ENCODE results near the gene SPSB1. TPM values are rescaled to one million over a fixed set of nuclear protein-coding genes. Genes with fewer than 3 reads are reported as not detected.

Gene SPSB1
- total RNA-seq, 4 donors from 2014 or later: 18.9 to 64.9 (median 41.8) TPM

DNA sequence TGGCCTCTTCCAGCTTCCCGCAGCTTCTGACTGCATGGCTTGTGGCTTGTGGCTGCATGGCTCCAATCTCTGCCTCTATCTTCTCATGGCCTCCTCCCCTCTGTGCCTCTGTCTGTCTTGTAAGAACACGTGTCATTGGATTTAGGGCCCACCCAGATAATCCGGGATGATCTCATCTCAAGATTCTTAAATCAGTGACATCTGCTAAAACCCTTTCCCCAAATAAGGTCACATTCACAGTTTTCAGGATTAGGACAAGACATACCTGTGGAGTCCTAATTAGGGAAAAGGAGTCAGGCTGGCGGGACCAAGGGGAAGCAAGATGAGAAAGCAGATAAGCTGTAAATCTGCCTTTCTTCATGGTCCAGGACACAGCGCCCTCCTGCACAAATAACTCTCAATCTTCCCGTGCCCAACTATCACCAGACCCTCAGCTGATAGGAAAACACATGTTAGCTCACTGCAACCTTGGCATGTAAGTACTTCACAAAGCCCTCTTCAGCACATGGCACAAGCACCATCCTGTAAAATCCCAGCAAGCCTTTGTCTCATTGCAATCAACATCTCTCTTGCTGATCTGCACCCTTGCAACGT lies 82.2 kb downstream of the SPSB1 start:
- Histone ChIP-seq H3K9me3 (no peaks in the 10 kb centered on the region), H3K4me3 (no peak overlapping the region), H3K36me3 (no peaks in the 10 kb centered on the region), H3K27me3 (no peaks in the 10 kb centered on the region), H3K27ac (peak overlapping the region in 2 of 4 donors; percentile 74 to 89), H3K4me1 (peaks cover 0 to 58% (median 26%) of the 10 kb centered on the region in 4 donors)
- TF ChIP-seq EP300 (IDR thresholded peaks at IDR 0.05) (no peak), POLR2A (IDR thresholded peaks at IDR 0.05) (no peak)
- TF ChIP-seq, protein P1, sequence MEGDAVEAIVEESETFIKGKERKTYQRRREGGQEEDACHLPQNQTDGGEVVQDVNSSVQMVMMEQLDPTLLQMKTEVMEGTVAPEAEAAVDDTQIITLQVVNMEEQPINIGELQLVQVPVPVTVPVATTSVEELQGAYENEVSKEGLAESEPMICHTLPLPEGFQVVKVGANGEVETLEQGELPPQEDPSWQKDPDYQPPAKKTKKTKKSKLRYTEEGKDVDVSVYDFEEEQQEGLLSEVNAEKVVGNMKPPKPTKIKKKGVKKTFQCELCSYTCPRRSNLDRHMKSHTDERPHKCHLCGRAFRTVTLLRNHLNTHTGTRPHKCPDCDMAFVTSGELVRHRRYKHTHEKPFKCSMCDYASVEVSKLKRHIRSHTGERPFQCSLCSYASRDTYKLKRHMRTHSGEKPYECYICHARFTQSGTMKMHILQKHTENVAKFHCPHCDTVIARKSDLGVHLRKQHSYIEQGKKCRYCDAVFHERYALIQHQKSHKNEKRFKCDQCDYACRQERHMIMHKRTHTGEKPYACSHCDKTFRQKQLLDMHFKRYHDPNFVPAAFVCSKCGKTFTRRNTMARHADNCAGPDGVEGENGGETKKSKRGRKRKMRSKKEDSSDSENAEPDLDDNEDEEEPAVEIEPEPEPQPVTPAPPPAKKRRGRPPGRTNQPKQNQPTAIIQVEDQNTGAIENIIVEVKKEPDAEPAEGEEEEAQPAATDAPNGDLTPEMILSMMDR (IDR thresholded peaks at IDR 0.05): no peak
- DNase-seq (ENCODE audit: low spot score in 2 of 2): no peak
- WGBS, 2 donors: 93% methylated on average over 7 of the region's 7 CpGs

DNA sequence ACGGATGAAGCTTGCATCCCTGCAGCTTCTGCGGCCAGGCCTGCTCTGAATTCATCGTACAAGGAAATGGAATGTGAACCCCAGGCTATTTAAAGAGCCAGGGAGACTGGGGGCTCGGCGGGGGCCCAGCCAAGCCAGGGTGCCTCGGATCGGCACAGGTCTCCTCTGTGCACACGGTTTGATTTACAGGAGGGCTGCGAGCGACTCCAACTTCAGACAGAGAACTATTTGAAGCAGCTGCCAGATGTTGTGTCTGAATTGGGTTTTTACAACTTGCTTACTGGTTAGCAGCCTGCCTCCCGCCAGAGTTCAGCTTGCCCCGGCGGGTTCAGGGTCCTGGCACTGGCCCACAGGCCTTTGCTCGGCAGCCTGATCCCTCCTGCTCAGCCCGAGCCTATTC lies 83.2 kb downstream of the SPSB1 start:
- no peaks in the 10 kb centered on the region for H3K27me3 ChIP-seq
- peaks cover 0 to 56% (median 25%) of the 10 kb centered on the region in 4 donors for H3K4me1 ChIP-seq
- TF ChIP-seq, protein P1 (IDR thresholded peaks at IDR 0.05): no peak
- TF ChIP-seq EP300 (IDR thresholded peaks at IDR 0.05) (peak in 1 of 2 donors; percentile 21), POLR2A (IDR thresholded peaks at IDR 0.05) (no peak)
- 24 to 27% methylated on average over 11 to 15 of the region's 15 CpGs for WGBS, 2 donors
- H3K9me3 ChIP-seq: no peaks in the 10 kb centered on the region
- H3K27ac ChIP-seq: peak overlapping the region; percentile 70 to 89 (median 75)
- DNase-seq (ENCODE audit: low spot score in 2 of 2): peak; percentile 41 to 43
- H3K4me3 ChIP-seq: no peak overlapping the region
- H3K36me3 ChIP-seq: no peaks in the 10 kb centered on the region

DNA sequence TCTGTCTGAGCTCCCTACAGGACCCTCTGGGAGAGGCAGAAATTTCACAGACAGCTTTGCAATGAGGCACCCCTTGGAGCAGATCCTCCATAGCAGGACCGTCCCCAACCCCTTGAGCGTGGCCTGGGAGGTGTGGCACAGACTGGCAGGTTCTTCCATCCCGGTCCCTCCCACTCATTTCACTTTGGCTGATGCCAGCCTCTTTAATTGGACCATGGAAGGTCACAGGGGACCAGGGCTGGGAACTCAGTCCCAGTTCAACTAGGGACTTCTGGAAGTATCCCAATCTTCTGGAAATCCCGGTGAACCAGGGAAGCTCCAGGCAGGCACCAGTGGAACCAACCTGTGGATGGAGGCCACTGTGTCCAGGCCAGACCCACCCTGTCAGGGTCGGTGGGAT lies 83.7 kb downstream of the SPSB1 start:
- TF ChIP-seq, protein P1 (IDR thresholded peaks at IDR 0.05): no peak
- TF ChIP-seq POLR2A (IDR thresholded peaks at IDR 0.05) (no peak), EP300 (IDR thresholded peaks at IDR 0.05) (no peak)
- Histone ChIP-seq H3K4me1 (peaks cover 0 to 51% (median 20%) of the 10 kb centered on the region in 4 donors), H3K9me3 (no peaks in the 10 kb centered on the region), H3K4me3 (no peak overlapping the region), H3K36me3 (no peaks in the 10 kb centered on the region), H3K27me3 (no peaks in the 10 kb centered on the region), H3K27ac (peak overlapping the region; percentile 70 to 89 (median 75))
- WGBS, 2 donors: 57 to 70% methylated on average over 5 of the region's 5 CpGs
- DNase-seq (ENCODE audit: low spot score in 2 of 2): no peak

DNA sequence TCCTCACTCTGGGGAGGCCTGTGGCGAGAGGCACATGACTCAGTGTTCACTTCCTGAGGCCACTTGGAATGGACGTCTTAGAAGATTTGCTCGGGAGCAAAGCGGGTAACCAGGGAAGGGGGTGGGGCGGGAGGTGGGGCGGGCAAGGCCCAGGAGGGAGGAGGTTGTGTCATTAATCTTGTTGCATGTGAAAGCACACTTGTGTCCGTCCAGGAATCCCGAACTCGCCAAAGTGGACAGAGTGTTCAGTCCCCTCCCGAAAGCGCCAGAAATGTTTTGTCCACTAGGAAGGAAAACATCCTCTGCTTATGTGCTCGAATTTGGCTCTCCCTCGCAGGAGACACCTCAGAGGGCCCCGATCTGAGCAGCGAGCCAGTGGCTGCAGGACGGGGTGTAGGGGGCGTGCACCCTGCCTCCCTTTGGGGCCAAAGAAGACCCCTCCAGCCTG lies 84.2 kb downstream of the SPSB1 start:
- 50 to 62% methylated on average over 17 of the region's 17 CpGs for WGBS, 2 donors
- H3K4me1 ChIP-seq: peaks cover 0 to 46% (median 18%) of the 10 kb centered on the region in 4 donors
- no peaks in the 10 kb centered on the region for H3K27me3 ChIP-seq
- TF ChIP-seq, protein P1 (IDR thresholded peaks at IDR 0.05): peak in 2 of 5 experiments; percentile 22 to 29
- TF ChIP-seq POLR2A (IDR thresholded peaks at IDR 0.05) (no peak), EP300 (IDR thresholded peaks at IDR 0.05) (peak; percentile 46 to 88)
- H3K27ac ChIP-seq: peak overlapping the region; percentile 70 to 89 (median 75)
- DNase-seq (ENCODE audit: low spot score in 2 of 2): peak; percentile 69 to 83
- H3K9me3 ChIP-seq: no peaks in the 10 kb centered on the region
- H3K4me3 ChIP-seq: no peak overlapping the region
- no peaks in the 10 kb centered on the region for H3K36me3 ChIP-seq

DNA sequence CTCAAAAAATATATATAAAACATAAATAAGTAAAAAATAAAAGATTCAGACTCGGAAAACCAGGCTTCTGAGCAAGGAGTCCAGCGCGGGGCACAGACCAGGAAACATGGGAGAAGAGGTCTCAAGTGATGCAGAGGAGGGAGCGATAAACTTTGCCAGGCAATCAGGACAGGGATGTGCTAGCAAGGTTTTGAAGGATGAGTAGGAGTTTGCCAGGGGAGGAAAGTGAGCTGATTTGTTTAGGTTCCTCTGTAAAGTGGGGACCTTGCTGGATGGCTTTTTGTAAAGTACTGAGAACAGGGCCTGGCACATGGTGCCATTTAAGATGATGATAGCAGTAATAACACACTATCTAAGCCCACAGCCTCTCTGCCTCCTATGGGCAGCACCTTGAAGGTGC lies 86.1 kb downstream of the SPSB1 start:
- Histone ChIP-seq H3K9me3 (no peaks in the 10 kb centered on the region), H3K27me3 (no peaks in the 10 kb centered on the region), H3K27ac (peak overlapping the region in 1 of 4 donors; percentile 89), H3K4me1 (peaks cover 0 to 37% (median 18%) of the 10 kb centered on the region in 4 donors), H3K4me3 (no peak overlapping the region), H3K36me3 (no peaks in the 10 kb centered on the region)
- TF ChIP-seq, protein P1 (IDR thresholded peaks at IDR 0.05): no peak
- no peak for TF ChIP-seq EP300 (IDR thresholded peaks at IDR 0.05)
- no peak for TF ChIP-seq POLR2A (IDR thresholded peaks at IDR 0.05)
- no peak for DNase-seq (ENCODE audit: low spot score in 2 of 2)
- whole genome bisulfite sequencing, 2 donors: 94% methylated on average over 4 of the region's 4 CpGs
